H1 (cell line): ENCODE measurements around the gene PI4KB.

Experiments
- BRCA1 ChIP-seq: IDR thresholded peaks from 2 replicates; pipeline ENCODE4 v1.6.1; 2012; ENCODE audit warnings: low read depth, low read length, improper control_type of control experiment
- CTCF ChIP-seq, 3 experiments: IDR thresholded peaks; 1 replicate in 2 of 3; 2 replicates in 1 of 3; pipeline versions ENCODE4 v1.5.1 to v1.6.1; 2011; ENCODE audit warnings: low read length in 3 of 3, mild to moderate bottlenecking in 3 of 3, inconsistent platforms in 2 of 3, low read depth in 1 of 3, moderate library complexity in 1 of 3; ENCODE audit not compliant: insufficient read depth in 1 of 3; ENCODE audit errors: control extremely low read depth in 1 of 3
- EP300 ChIP-seq, 2 experiments: IDR thresholded peaks; 1 replicate in 1 of 2; 2 replicates in 1 of 2; pipeline ENCODE4 v1.6.1; 2011 to 2012; ENCODE audit warnings: low read depth in 2 of 2, low read length in 2 of 2, mild to moderate bottlenecking in 2 of 2, borderline replicate concordance in 1 of 2, inconsistent platforms in 1 of 2, moderate library complexity in 1 of 2
- HDAC6 ChIP-seq: IDR thresholded peaks from one replicate; pipeline ENCODE4 v1.7.1; 2012; ENCODE audit warnings: low read depth, mild to moderate bottlenecking, inconsistent platforms, low read length, moderate library complexity
- POLR2AphosphoS5 ChIP-seq: IDR thresholded peaks from 2 replicates; pipeline ENCODE4 v1.6.1; 2011; ENCODE audit warnings: low read depth, low read length
- TF ChIP-seq, protein P1 (sequence below): IDR thresholded peaks from 2 replicates; pipeline ENCODE4 v1.6.1; 2012; ENCODE audit warnings: inconsistent platforms

DNA sequence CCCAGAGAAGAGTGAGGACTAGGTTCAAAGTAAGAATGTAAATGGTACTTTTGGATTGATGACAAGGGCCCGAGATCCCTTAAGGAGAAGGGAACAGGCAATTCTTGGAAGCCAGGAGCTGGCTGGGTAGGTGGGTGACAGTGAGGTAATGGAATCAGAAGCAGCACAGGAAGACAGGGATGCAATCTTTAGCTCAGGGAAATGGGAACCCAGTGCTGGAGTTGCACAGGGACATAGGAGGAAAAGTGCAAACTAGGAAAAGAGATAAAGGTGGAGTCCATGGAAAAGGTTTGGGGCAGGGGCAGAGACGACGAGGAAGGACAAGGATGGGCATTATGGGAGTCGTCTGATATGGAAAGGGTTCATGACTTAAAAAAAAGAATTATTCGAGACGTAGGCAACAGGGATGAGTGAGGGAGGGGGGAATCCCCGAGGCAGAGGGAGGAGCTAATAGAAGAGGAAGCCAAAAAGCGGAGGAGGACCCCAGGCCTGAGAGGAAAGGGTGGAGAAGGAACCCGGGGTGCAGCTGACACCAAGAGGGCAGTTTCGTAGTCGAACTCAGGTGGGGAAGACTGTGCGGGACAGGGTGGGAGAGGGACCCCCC lies 495 bp downstream of the PI4KB start:
- TF ChIP-seq, protein P1, sequence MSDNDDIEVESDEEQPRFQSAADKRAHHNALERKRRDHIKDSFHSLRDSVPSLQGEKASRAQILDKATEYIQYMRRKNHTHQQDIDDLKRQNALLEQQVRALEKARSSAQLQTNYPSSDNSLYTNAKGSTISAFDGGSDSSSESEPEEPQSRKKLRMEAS = no peak
- no peak for TF ChIP-seq BRCA1
- TF ChIP-seq EP300 (IDR thresholded peaks at IDR 0.05; ENCODE audit: borderline replicate concordance in 1 of 2, low read depth in 2 of 2, low read length in 2 of 2) = no peak
- TF ChIP-seq CTCF (IDR thresholded peaks at IDR 0.05; ENCODE audit: control extremely low read depth in 1 of 3, insufficient read depth in 1 of 3, low read depth in 1 of 3, low read length in 3 of 3) = no peak
- TF ChIP-seq HDAC6 = no peak
- no peak for TF ChIP-seq POLR2AphosphoS5
